H9 (cell line): ENCODE data around the gene TMEM222. TPM values are rescaled to one million over a fixed set of nuclear protein-coding genes. Genes with fewer than 3 reads are reported as not detected.
A peak's percentile ranks its signal among the peaks of the same experiment; 100 is the strongest.

Source experiments
- DNase-seq: peaks from one replicate; pipeline ENCODE4 v3.0.0-alpha.2; 2017
- H2AFZ ChIP-seq: one replicate; pipeline ENCODE4 v1.6.1; 2013; ENCODE audit warnings: mild to moderate bottlenecking, low read length, control low read depth, moderate library complexity
- H2AK5ac ChIP-seq: 2 replicates; pipeline ENCODE4 v1.6.1; 2013; ENCODE audit warnings: low read length, control low read depth, mixed read lengths; ENCODE audit not compliant: insufficient read length
- H2BK120ac ChIP-seq: one replicate; pipeline ENCODE4 v1.6.1; 2013; ENCODE audit warnings: low read depth, mild to moderate bottlenecking, low read length, control low read depth, inconsistent platforms; ENCODE audit not compliant: poor library complexity, severe bottlenecking
- H2BK12ac ChIP-seq: 2 replicates; pipeline ENCODE4 v1.6.1; 2013; ENCODE audit warnings: low read length, control low read depth, mixed read lengths, low read depth; ENCODE audit not compliant: insufficient read length
- H2BK15ac ChIP-seq: 2 replicates; pipeline ENCODE4 v1.6.1; 2013; ENCODE audit warnings: low read depth, low read length, control low read depth
- H2BK20ac ChIP-seq: one replicate; pipeline ENCODE4 v1.6.1; 2013; ENCODE audit warnings: low read depth, mild to moderate bottlenecking, low read length, control low read depth, inconsistent platforms; ENCODE audit not compliant: poor library complexity, severe bottlenecking
- H2BK5ac ChIP-seq: 2 replicates; pipeline ENCODE4 v1.6.1; 2013; ENCODE audit warnings: low read length, control low read depth, mixed read lengths; ENCODE audit not compliant: insufficient read length
- H3K14ac ChIP-seq: 2 replicates; pipeline ENCODE4 v1.6.1; 2013; ENCODE audit warnings: low read length, control low read depth; ENCODE audit not compliant: insufficient read depth
- H3K18ac ChIP-seq: 2 replicates; pipeline ENCODE4 v1.6.1; 2013; ENCODE audit warnings: low read depth, mild to moderate bottlenecking, mixed read lengths, low read length, control low read depth; ENCODE audit not compliant: insufficient read length
- H3K23ac ChIP-seq: 2 replicates; pipeline ENCODE4 v1.6.1; 2013; ENCODE audit warnings: low read length, control low read depth, mixed read lengths, low read depth; ENCODE audit not compliant: insufficient read length
- H3K23me2 ChIP-seq: 2 replicates; pipeline ENCODE4 v1.6.1; 2013; ENCODE audit warnings: low read depth, mild to moderate bottlenecking, mixed read lengths, low read length, control low read depth; ENCODE audit not compliant: insufficient read length, poor library complexity, severe bottlenecking
- H3K27ac ChIP-seq: 2 replicates; pipeline ENCODE4 v1.5.1; 2013; ENCODE audit warnings: low read length, control low read depth, mixed read lengths, low read depth; ENCODE audit not compliant: insufficient read length
- H3K27me3 ChIP-seq: 2 replicates; pipeline ENCODE4 v1.6.1; 2013; ENCODE audit warnings: low read length, control low read depth, inconsistent platforms; ENCODE audit not compliant: insufficient read depth
- H3K4ac ChIP-seq: 2 replicates; pipeline ENCODE4 v1.6.1; 2013; ENCODE audit warnings: low read depth, mild to moderate bottlenecking, control low read depth, inconsistent platforms, low read length, moderate library complexity
- H3K4me1 ChIP-seq: 2 replicates; pipeline ENCODE4 v1.6.1; 2013; ENCODE audit warnings: low read length, control low read depth, inconsistent platforms; ENCODE audit not compliant: insufficient read depth
- H3K4me2 ChIP-seq: 2 replicates; pipeline ENCODE4 v1.6.1; 2013; ENCODE audit warnings: low read length, control low read depth, mixed read lengths; ENCODE audit not compliant: insufficient read length, insufficient read depth
- H3K56ac ChIP-seq: 2 replicates; pipeline ENCODE4 v1.6.1; 2013; ENCODE audit warnings: low read depth, mild to moderate bottlenecking, mixed read lengths, low read length, control low read depth; ENCODE audit not compliant: insufficient read length
- H3K79me1 ChIP-seq: 2 replicates; pipeline ENCODE4 v1.6.1; 2013; ENCODE audit warnings: low read depth, mild to moderate bottlenecking, moderate library complexity, low read length, control low read depth, inconsistent platforms; ENCODE audit not compliant: insufficient read depth, poor library complexity, severe bottlenecking
- H3K79me2 ChIP-seq: 2 replicates; pipeline ENCODE4 v1.6.1; 2013; ENCODE audit warnings: low read length, control low read depth, inconsistent platforms; ENCODE audit not compliant: insufficient read depth
- H3K9ac ChIP-seq: 2 replicates; pipeline ENCODE4 v1.6.1; 2013; ENCODE audit warnings: low read length, control low read depth, mixed read lengths; ENCODE audit not compliant: insufficient read length; ENCODE audit errors: extremely low read depth
- H3K9me3 ChIP-seq: one replicate; pipeline ENCODE4 v1.6.1; 2013; ENCODE audit warnings: low read depth, low read length, inconsistent platforms; ENCODE audit not compliant: control insufficient read depth
- H3T11ph ChIP-seq: one replicate; pipeline ENCODE4 v1.6.1; 2013; ENCODE audit warnings: mild to moderate bottlenecking, low read length, control low read depth, inconsistent platforms
- H4K20me1 ChIP-seq: one replicate; pipeline ENCODE4 v1.6.1; 2013; ENCODE audit not compliant: control insufficient read depth, insufficient read length, insufficient read depth
- H4K5ac ChIP-seq: 2 replicates; pipeline ENCODE4 v1.6.1; 2013; ENCODE audit warnings: low read depth, mild to moderate bottlenecking, mixed read lengths, low read length, control low read depth; ENCODE audit not compliant: insufficient read length
- H4K8ac ChIP-seq: replicated peaks from 2 replicates; pipeline ENCODE4 v1.6.1; 2013; ENCODE audit warnings: low read length, control low read depth, mixed read lengths, low read depth; ENCODE audit not compliant: insufficient read length
- H4K91ac ChIP-seq: 2 replicates; pipeline ENCODE4 v1.6.1; 2013; ENCODE audit warnings: low read depth, mild to moderate bottlenecking, moderate library complexity, mixed read lengths, low read length, control low read depth; ENCODE audit not compliant: insufficient read length
- H3K27ac Mint-ChIP-seq, 3 experiments: 2 replicates in 2 of 3; 3 replicates in 1 of 3; pipeline ENCODE4 v1.8.0; 2020 to 2021; ENCODE audit warnings: mixed read lengths in 3 of 3, mild to moderate bottlenecking in 1 of 3, moderate library complexity in 1 of 3
- H3K27me3 Mint-ChIP-seq: 2 replicates; pipeline ENCODE4 v1.8.0; 2021; ENCODE audit warnings: low read depth, mild to moderate bottlenecking, moderate library complexity, mixed read lengths
- H3K36me3 Mint-ChIP-seq, 3 experiments: 2 replicates in 2 of 3; 3 replicates in 1 of 3; pipeline ENCODE4 v1.8.0; 2020 to 2021; ENCODE audit warnings: low read depth in 3 of 3, mixed read lengths in 3 of 3; ENCODE audit not compliant: insufficient read depth in 1 of 3
- H3K4me1 Mint-ChIP-seq, 2 experiments: 2 replicates each; pipeline ENCODE4 v1.8.0; 2020; ENCODE audit warnings: mixed read lengths in 2 of 2
- H3K4me3 Mint-ChIP-seq, 2 experiments: 2 replicates in 1 of 2; 3 replicates in 1 of 2; pipeline ENCODE4 v1.8.0; 2020 to 2021; ENCODE audit warnings: mild to moderate bottlenecking in 2 of 2, mixed read lengths in 2 of 2, moderate library complexity in 1 of 2
- H3K9me3 Mint-ChIP-seq, 2 experiments: 2 replicates in 1 of 2; 3 replicates in 1 of 2; pipeline ENCODE4 v1.8.0; 2020; ENCODE audit warnings: mild to moderate bottlenecking in 2 of 2, mixed read lengths in 2 of 2, moderate library complexity in 1 of 2
- WGBS: extraction: QIAGEN DNeasy Blood & Tissue Kit; methylation state at CpG from one replicate; pipeline ENCODE4 v1.1.7; 2013; ENCODE audit warnings: missing lambda C conversion rate, low lambda C conversion rate, mixed read lengths; ENCODE audit not compliant: insufficient read length; ENCODE audit errors: extremely low coverage; 5-methylcytosine and 5-hydroxymethylcytosine counted together
- total RNA-seq: library from RNA; stranded (reverse); gene quantifications from 2 replicates; pipeline ENCODE4 v1.2.1, GENCODE V29; 2021
- TF ChIP-seq, protein P1 (sequence below): fragments of 200-600 bp; sonication (generic); conservative IDR thresholded peaks from 3 replicates; pipeline ENCODE4 v1.8.0; 2021; ENCODE audit warnings: antibody characterized with exemption, mild to moderate bottlenecking

Gene TMEM222
- total RNA-seq, 1 experiment from 2014 or later, result 36.8 TPM

GRCh38 chr1:27342778-27343638 is 21.0 kb downstream of the TMEM222 start:
- H2BK20ac ChIP-seq, result no peak overlapping the region
- no peak overlapping the region for H3K18ac ChIP-seq
- no peak overlapping the region for H2AK5ac ChIP-seq
- Mint-ChIP-seq H3K9me3 (no peaks in the 10 kb centered on the region), H3K27ac (peak overlapping the region in 2 of 3 experiments; percentile 7 to 51; a peak in 2 of 7 replicates), H3K4me3 (peak overlapping the region; percentile 58 to 71; a peak in 4 of 5 replicates), H3K36me3 (peaks cover 5 to 19% (median 12%) of the 10 kb centered on the region in 3 experiments; a peak in 5 of 7 replicates), H3K27me3 (peaks cover 4% of the 10 kb centered on the region), H3K4me1 (peaks cover 45 to 50% of the 10 kb centered on the region in 2 experiments)
- no peaks in the 10 kb centered on the region for H3K9me3 ChIP-seq
- no peak overlapping the region for H3K4ac ChIP-seq
- no peak overlapping the region for H4K91ac ChIP-seq
- TF ChIP-seq, protein P1, sequence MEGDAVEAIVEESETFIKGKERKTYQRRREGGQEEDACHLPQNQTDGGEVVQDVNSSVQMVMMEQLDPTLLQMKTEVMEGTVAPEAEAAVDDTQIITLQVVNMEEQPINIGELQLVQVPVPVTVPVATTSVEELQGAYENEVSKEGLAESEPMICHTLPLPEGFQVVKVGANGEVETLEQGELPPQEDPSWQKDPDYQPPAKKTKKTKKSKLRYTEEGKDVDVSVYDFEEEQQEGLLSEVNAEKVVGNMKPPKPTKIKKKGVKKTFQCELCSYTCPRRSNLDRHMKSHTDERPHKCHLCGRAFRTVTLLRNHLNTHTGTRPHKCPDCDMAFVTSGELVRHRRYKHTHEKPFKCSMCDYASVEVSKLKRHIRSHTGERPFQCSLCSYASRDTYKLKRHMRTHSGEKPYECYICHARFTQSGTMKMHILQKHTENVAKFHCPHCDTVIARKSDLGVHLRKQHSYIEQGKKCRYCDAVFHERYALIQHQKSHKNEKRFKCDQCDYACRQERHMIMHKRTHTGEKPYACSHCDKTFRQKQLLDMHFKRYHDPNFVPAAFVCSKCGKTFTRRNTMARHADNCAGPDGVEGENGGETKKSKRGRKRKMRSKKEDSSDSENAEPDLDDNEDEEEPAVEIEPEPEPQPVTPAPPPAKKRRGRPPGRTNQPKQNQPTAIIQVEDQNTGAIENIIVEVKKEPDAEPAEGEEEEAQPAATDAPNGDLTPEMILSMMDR, result no peak
- H3K9ac ChIP-seq, result no peak overlapping the region
- no peak overlapping the region for H3K56ac ChIP-seq
- no peak overlapping the region for H2BK120ac ChIP-seq
- H3T11ph ChIP-seq, result no peak overlapping the region
- no peaks in the 10 kb centered on the region for H3K79me1 ChIP-seq
- no peak overlapping the region for H2AFZ ChIP-seq
- 0 out of 2 replicates have a peak overlapping the region, but pooled peaks have one; percentile 27 for H3K14ac ChIP-seq
- no peak overlapping the region for H3K4me2 ChIP-seq
- H2BK5ac ChIP-seq, result no peak overlapping the region
- WGBS, result no CpG with 5 or more reads among the region's 31 CpGs
- no peaks in the 10 kb centered on the region for H3K27me3 ChIP-seq
- H2BK15ac ChIP-seq, result no peak overlapping the region
- no peak overlapping the region for H2BK12ac ChIP-seq
- DNase-seq, result peak; percentile 61
- H4K20me1 ChIP-seq, result peaks cover 3% of the 10 kb centered on the region
- H4K5ac ChIP-seq, result no peak overlapping the region
- H3K27ac ChIP-seq, result no peak overlapping the region
- H3K23ac ChIP-seq, result no peak overlapping the region
- no peaks in the 10 kb centered on the region; the same call in 1 of the 2 replicates for H3K4me1 ChIP-seq
- no peaks in the 10 kb centered on the region for H3K23me2 ChIP-seq
- H3K79me2 ChIP-seq, result no peaks in the 10 kb centered on the region; the same call in 1 of the 2 replicates
- no peak overlapping the region for H4K8ac ChIP-seq
